Endothelial cell of umbilical vein (primary cell): ENCODE data around the gene C15orf61. TPM values are rescaled to one million over a fixed set of nuclear protein-coding genes. Genes with fewer than 3 reads are reported as not detected.

ENCODE experiments used
- BruUV-seq: library from RNA; stranded (reverse); fragments of 400-500 nt; replicated peaks from 2 replicates; lab custom pipeline; 2021; lab: Mats Ljungman, UMichigan
- CTCF ChIA-PET: fragments of 300-600, 350-600 bp; sonication (Branson Sonifier 250); formaldehyde crosslinking; loops from one replicate; lab custom pipeline; 2021; ENCODE audit warnings: antibody characterized with exemption, inconsistent platforms; lab: Charles Lee
- POLR2A ChIA-PET: fragments of 300-600, 350-600 bp; sonication (Branson Sonifier 250); formaldehyde crosslinking; loops from one replicate; lab custom pipeline; 2021; ENCODE audit warnings: antibody characterized with exemption, inconsistent platforms; lab: Charles Lee
- DNase-seq: peaks from one replicate; pipeline ENCODE4 v3.0.0-alpha.2; 2011; ENCODE audit warnings: low read depth, low spot score
- FAIRE-seq: peaks from 2 replicates; lab custom pipeline; 2011; peaks lifted over from hg19 to GRCh38; lab: Jason Lieb, UNC
- H2AFZ ChIP-seq: 2 replicates; pipeline ENCODE4 v1.6.0; 2012; ENCODE audit warnings: low read depth, low read length, control low read depth, inconsistent platforms
- H3K27ac ChIP-seq: 2 replicates; pipeline ENCODE4 v1.5.1; 2011; ENCODE audit warnings: low read depth, mild to moderate bottlenecking, control low read depth, low read length, moderate library complexity; ENCODE audit not compliant: insufficient read depth
- H3K27me3 ChIP-seq, 2 experiments: 2 replicates each; pipeline versions ENCODE4 v1.6.0 to v1.6.1; 2011; ENCODE audit warnings: low read length in 2 of 2, mixed read lengths in 1 of 2; ENCODE audit not compliant: control insufficient read depth in 2 of 2, insufficient read depth in 2 of 2
- H3K36me3 ChIP-seq, 2 experiments: 2 replicates in 1 of 2; 3 replicates in 1 of 2; pipeline ENCODE4 v1.5.1; 2011; ENCODE audit warnings: low read length in 2 of 2, mild to moderate bottlenecking in 1 of 2, moderate library complexity in 1 of 2; ENCODE audit not compliant: control insufficient read depth in 2 of 2, insufficient read depth in 2 of 2; ENCODE audit errors: extremely low read depth in 1 of 2
- H3K4me1 ChIP-seq: 3 replicates; pipeline ENCODE4 v1.5.1; 2011; ENCODE audit warnings: mild to moderate bottlenecking, low read length; ENCODE audit not compliant: control insufficient read depth, insufficient read depth; ENCODE audit errors: extremely low read depth
- H3K4me2 ChIP-seq: 2 replicates; pipeline ENCODE4 v1.6.1; 2011; ENCODE audit warnings: low read length, control low read depth, mixed read lengths; ENCODE audit not compliant: insufficient read depth
- H3K4me3 ChIP-seq, 3 experiments: fragments of 200-600 bp in 1 of 3; sonication (generic), shearing (Covaris generic) in 1 of 3; replicated peaks in 1 of 3; 2 replicates each; pipeline ENCODE4 v1.5.1; 2011 to 2016; ENCODE audit warnings: control low read depth in 3 of 3, low read length in 3 of 3, mild to moderate bottlenecking in 2 of 3, inconsistent platforms in 1 of 3, low read depth in 1 of 3, moderate library complexity in 1 of 3; ENCODE audit not compliant: insufficient read depth in 1 of 3
- H3K79me2 ChIP-seq: 2 replicates; pipeline ENCODE4 v1.6.0; 2012; ENCODE audit warnings: low read length, inconsistent platforms; ENCODE audit not compliant: control insufficient read depth, insufficient read depth
- H3K9ac ChIP-seq: replicated peaks from 2 replicates; pipeline ENCODE3; 2011; ENCODE audit warnings: low read length, control low read depth; ENCODE audit not compliant: insufficient read depth; ENCODE audit errors: extremely low read depth
- H3K9me1 ChIP-seq: replicated peaks from 3 replicates; pipeline ENCODE4 v1.6.0; 2011; ENCODE audit warnings: mild to moderate bottlenecking, low read length; ENCODE audit not compliant: control insufficient read depth, insufficient read depth; ENCODE audit errors: extremely low read depth
- H3K9me3 ChIP-seq: replicated peaks from 2 replicates; pipeline ENCODE4 v1.5.1; 2012; ENCODE audit warnings: low read length, inconsistent platforms; ENCODE audit not compliant: control insufficient read depth, insufficient read depth
- H4K20me1 ChIP-seq: replicated peaks from 2 replicates; pipeline ENCODE3; 2011; ENCODE audit warnings: mild to moderate bottlenecking, low read length; ENCODE audit not compliant: control insufficient read depth, insufficient read depth; ENCODE audit errors: extremely low read depth
- EZH2 ChIP-seq: IDR thresholded peaks from 2 replicates; pipeline ENCODE4 v1.6.1; 2012; ENCODE audit warnings: borderline replicate concordance, low read depth, mild to moderate bottlenecking, moderate library complexity, low read length, inconsistent platforms; ENCODE audit not compliant: severe bottlenecking
- FOS ChIP-seq: IDR thresholded peaks from 2 replicates; pipeline ENCODE4 v1.6.1; 2011; ENCODE audit warnings: mild to moderate bottlenecking, low read length, moderate library complexity, borderline replicate concordance; ENCODE audit not compliant: insufficient read depth
- JUN ChIP-seq: IDR thresholded peaks from 2 replicates; pipeline ENCODE4 v1.6.1; 2011; ENCODE audit warnings: borderline replicate concordance, low read depth; ENCODE audit not compliant: insufficient read length, insufficient read depth
- MYC ChIP-seq: IDR thresholded peaks from one replicate; pipeline ENCODE4 v1.6.1; 2011; ENCODE audit warnings: mild to moderate bottlenecking, low read depth, low read length
- POLR2A ChIP-seq: IDR thresholded peaks from 2 replicates; pipeline ENCODE4 v1.6.1; 2012; ENCODE audit warnings: low read depth, mild to moderate bottlenecking, control low read depth, low read length
- POLR2AphosphoS5 ChIP-seq: IDR thresholded peaks from 2 replicates; pipeline ENCODE4 v1.6.1; 2012; ENCODE audit warnings: low read depth, mild to moderate bottlenecking, control low read depth, low read length, moderate library complexity; ENCODE audit not compliant: insufficient read depth
- dilution Hi-C: fragments of 300-500 bp; cut with MboI; formaldehyde crosslinking; loops from one replicate; pipeline ENCODE4 v1.15.0; 2019; ENCODE audit warnings: low sequenced_read_pairs; ENCODE audit not compliant: extremely low pct_ligation_motif_present
- intact Hi-C: fragments of 100-400 bp; cut with micrococcal nuclease; formaldehyde crosslinking; loops from one replicate; pipeline ENCODE4 v1.10.0; 2022
- polyA plus RNA-seq, 4 experiments: library from polyadenylated mRNA; depleted of rRNA in 3 of 4; stranded (reverse) in 3 of 4; unstranded in 1 of 4; fragments of >200 nt; gene quantifications; 2 replicates each; pipeline versions ENCODE4 v1.2.1 to v1.2.3, GENCODE V29; 2011 to 2012; ENCODE audit warnings: missing spikeins in 1 of 4
- total RNA-seq: library from RNA; stranded (reverse); gene quantifications from 2 replicates; pipeline ENCODE4 v1.2.3, GENCODE V29; 2021
- TF ChIP-seq, protein P1 (sequence below), 2 donors: IDR thresholded peaks; 1 replicate in 1 of 2; 2 replicates in 1 of 2; pipeline ENCODE4 v1.5.1; 2011; ENCODE audit warnings: low read length in 2 of 2, mild to moderate bottlenecking in 2 of 2, moderate library complexity in 2 of 2, control low read depth in 1 of 2, inconsistent platforms in 1 of 2, low read depth in 1 of 2; ENCODE audit not compliant: insufficient read depth in 1 of 2; ENCODE audit errors: extremely low read depth in 1 of 2

C15orf61 gene
- total and polyA plus RNA-seq, 2 donors (not counting 3 experiments of a cell fraction or from before 2014, with no cell fraction given), result 3.2 to 4.1 TPM

GRCh38 chr15:67550522-67550921, 29.6 kb downstream of the C15orf61 start:
- H3K9me1 ChIP-seq, result no peaks in the 10 kb centered on the region
- no peaks in the 10 kb centered on the region for H3K27me3 ChIP-seq
- no peaks in the 10 kb centered on the region for H3K79me2 ChIP-seq
- no peak overlapping the region for H3K9ac ChIP-seq
- H2AFZ ChIP-seq, result no peak overlapping the region
- no TSS peak for BruUV-seq
- POLR2A ChIA-PET, result no interaction called here
- intact Hi-C loops (no loop called here), dilution Hi-C loops (no loop called here)
- H3K36me3 ChIP-seq, result no peaks in the 10 kb centered on the region
- no peak overlapping the region for H3K4me2 ChIP-seq
- CTCF ChIA-PET, result no interaction called here
- H3K9me3 ChIP-seq, result no peaks in the 10 kb centered on the region
- no peak for FAIRE-seq
- H3K4me3 ChIP-seq, result no peak overlapping the region
- TF ChIP-seq, protein P1, sequence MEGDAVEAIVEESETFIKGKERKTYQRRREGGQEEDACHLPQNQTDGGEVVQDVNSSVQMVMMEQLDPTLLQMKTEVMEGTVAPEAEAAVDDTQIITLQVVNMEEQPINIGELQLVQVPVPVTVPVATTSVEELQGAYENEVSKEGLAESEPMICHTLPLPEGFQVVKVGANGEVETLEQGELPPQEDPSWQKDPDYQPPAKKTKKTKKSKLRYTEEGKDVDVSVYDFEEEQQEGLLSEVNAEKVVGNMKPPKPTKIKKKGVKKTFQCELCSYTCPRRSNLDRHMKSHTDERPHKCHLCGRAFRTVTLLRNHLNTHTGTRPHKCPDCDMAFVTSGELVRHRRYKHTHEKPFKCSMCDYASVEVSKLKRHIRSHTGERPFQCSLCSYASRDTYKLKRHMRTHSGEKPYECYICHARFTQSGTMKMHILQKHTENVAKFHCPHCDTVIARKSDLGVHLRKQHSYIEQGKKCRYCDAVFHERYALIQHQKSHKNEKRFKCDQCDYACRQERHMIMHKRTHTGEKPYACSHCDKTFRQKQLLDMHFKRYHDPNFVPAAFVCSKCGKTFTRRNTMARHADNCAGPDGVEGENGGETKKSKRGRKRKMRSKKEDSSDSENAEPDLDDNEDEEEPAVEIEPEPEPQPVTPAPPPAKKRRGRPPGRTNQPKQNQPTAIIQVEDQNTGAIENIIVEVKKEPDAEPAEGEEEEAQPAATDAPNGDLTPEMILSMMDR (IDR thresholded peaks at IDR 0.05; ENCODE audit: extremely low read depth in 1 of 2, insufficient read depth in 1 of 2, low read depth in 1 of 2, low read length in 2 of 2), result no peak
- TF ChIP-seq POLR2AphosphoS5 (no peak), FOS (no peak), POLR2A (no peak), EZH2 (no peak), MYC (no peak), JUN (peak; percentile 13)
- no peaks in the 10 kb centered on the region for H4K20me1 ChIP-seq
- no peak for DNase-seq
- no peaks in the 10 kb centered on the region for H3K4me1 ChIP-seq
- no peak overlapping the region for H3K27ac ChIP-seq
